ENCODE results near the gene TMEM198.

The TMEM198 gene

GRCh38 chr2:219545943-219546352 lies 2.1 kb downstream of the TMEM198 start:
- no peak for TF ChIP-seq CTCF (IDR thresholded peaks at IDR 0.05; ENCODE audit: low read depth, low read length)
- no peak for DNase-seq (ENCODE audit: low read depth in 2 of 2)
- no peak overlapping the region for H3K4me3 ChIP-seq (replicated peaks in 1 of 2; ENCODE audit: low read depth in 2 of 2, low read length in 2 of 2)

- DNase-seq (ENCODE audit: low read depth in 2 of 2), result no peak
- TF ChIP-seq CTCF (IDR thresholded peaks at IDR 0.05; ENCODE audit: low read depth, low read length), result no peak
- no peak overlapping the region for H3K4me3 ChIP-seq (replicated peaks in 1 of 2; ENCODE audit: low read depth in 2 of 2, low read length in 2 of 2)
These were observed 3.8 kb downstream of the TMEM198 start for GRCh38 chr2:219547621-219548020.

- H3K4me3 ChIP-seq (replicated peaks in 1 of 2; ENCODE audit: low read depth in 2 of 2, low read length in 2 of 2), result no peak overlapping the region
- TF ChIP-seq CTCF (IDR thresholded peaks at IDR 0.05; ENCODE audit: low read depth, low read length), result no peak
- no peak for DNase-seq (ENCODE audit: low read depth in 2 of 2)
These were observed 5.2 kb downstream of the TMEM198 start for GRCh38 chr2:219548990-219549389.

- TF ChIP-seq CTCF (IDR thresholded peaks at IDR 0.05; ENCODE audit: low read depth, low read length), result no peak
- H3K4me3 ChIP-seq (replicated peaks in 1 of 2; ENCODE audit: low read depth in 2 of 2, low read length in 2 of 2), result no peak overlapping the region
- no peak for DNase-seq (ENCODE audit: low read depth in 2 of 2)
These were observed 5.8 kb downstream of the TMEM198 start for GRCh38 chr2:219549619-219550018.

GRCh38 chr2:219551441-219552381 lies 7.9 kb downstream of the TMEM198 start:
- TF ChIP-seq CTCF (IDR thresholded peaks at IDR 0.05; ENCODE audit: low read depth, low read length), result no peak
- DNase-seq (ENCODE audit: low read depth in 2 of 2), result peak; percentile 5 to 60
- H3K4me3 ChIP-seq (replicated peaks in 1 of 2; ENCODE audit: low read depth in 2 of 2, low read length in 2 of 2), result peak overlapping the region; percentile 57 to 69

- H3K4me3 ChIP-seq (replicated peaks in 1 of 2; ENCODE audit: low read depth in 2 of 2, low read length in 2 of 2), result peak overlapping the region; percentile 57 to 69
- TF ChIP-seq CTCF (IDR thresholded peaks at IDR 0.05; ENCODE audit: low read depth, low read length), result no peak
These were observed 8.7 kb downstream of the TMEM198 start for GRCh38 chr2:219552382-219553167.

More at GRCh38 chr2:219552382-219553167, 8.7 kb downstream of the TMEM198 start:
- peak; percentile 75 to 83 for DNase-seq (ENCODE audit: low read depth in 2 of 2)
